ENCODE measurements around the gene AK5. TPM values are rescaled to one million over a fixed set of nuclear protein-coding genes. Genes with fewer than 3 reads are reported as not detected.

AK5 gene
- total RNA-seq, 2 donors from 2014 or later = 2.2 to 2.8 TPM

DNA sequence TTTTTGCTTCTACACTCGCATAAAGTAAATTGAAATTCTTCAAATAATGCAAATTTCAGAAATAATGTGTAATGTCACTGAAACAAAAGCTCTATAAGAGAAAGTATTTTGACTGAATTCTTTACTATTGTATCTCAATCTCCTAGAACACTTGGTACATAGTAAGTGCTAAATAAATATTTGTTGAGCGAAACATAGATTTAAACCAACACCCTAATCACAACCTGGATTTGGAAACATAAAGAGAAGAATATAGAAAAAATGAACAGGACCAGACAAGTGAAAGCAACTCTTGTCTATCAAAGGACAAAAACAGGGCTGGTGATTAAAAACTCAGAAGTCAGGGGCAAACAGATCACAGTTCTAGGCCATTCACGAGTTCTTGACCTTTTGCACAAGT lies 74.3 kb downstream of the AK5 start:
- Histone ChIP-seq H3K9me3 (no peaks in the 10 kb centered on the region), H3K27ac (no peak overlapping the region), H3K4me3 (no peak overlapping the region), H3K4me1 (no peaks in the 10 kb centered on the region), H3K27me3 (peaks cover 0 to 3% of the 10 kb centered on the region in 2 donors), H3K36me3 (no peaks in the 10 kb centered on the region)
- TF ChIP-seq, protein P1, sequence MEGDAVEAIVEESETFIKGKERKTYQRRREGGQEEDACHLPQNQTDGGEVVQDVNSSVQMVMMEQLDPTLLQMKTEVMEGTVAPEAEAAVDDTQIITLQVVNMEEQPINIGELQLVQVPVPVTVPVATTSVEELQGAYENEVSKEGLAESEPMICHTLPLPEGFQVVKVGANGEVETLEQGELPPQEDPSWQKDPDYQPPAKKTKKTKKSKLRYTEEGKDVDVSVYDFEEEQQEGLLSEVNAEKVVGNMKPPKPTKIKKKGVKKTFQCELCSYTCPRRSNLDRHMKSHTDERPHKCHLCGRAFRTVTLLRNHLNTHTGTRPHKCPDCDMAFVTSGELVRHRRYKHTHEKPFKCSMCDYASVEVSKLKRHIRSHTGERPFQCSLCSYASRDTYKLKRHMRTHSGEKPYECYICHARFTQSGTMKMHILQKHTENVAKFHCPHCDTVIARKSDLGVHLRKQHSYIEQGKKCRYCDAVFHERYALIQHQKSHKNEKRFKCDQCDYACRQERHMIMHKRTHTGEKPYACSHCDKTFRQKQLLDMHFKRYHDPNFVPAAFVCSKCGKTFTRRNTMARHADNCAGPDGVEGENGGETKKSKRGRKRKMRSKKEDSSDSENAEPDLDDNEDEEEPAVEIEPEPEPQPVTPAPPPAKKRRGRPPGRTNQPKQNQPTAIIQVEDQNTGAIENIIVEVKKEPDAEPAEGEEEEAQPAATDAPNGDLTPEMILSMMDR (IDR thresholded peaks at IDR 0.05) = no peak
- DNase-seq (ENCODE audit: low spot score) = no peak

DNA sequence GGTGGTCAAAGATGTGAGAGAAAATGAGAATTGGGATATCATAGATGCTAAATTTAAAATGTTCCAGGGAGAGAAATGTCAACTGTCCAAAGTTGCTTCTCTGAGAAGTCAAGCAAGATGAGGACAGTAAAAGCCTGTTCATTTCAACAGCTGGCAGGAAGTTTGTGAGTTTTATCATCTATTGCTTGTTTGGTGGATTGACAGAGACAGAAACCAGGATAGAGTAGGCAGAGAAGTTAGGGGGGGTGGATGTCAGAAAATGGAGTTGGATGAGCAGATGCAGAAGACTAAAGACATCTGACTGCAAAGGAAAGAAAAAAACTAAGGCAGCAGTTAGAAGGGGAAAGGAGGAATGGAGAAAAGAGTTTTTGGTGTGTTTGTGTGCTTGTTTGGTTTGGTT lies 78.4 kb downstream of the AK5 start:
- H3K36me3 ChIP-seq = no peaks in the 10 kb centered on the region
- no peaks in the 10 kb centered on the region for H3K4me1 ChIP-seq
- no peak overlapping the region for H3K4me3 ChIP-seq
- no peak for DNase-seq (ENCODE audit: low spot score)
- TF ChIP-seq, protein P1 (IDR thresholded peaks at IDR 0.05) = no peak
- no peaks in the 10 kb centered on the region for H3K9me3 ChIP-seq
- H3K27me3 ChIP-seq = peaks cover 0 to 3% of the 10 kb centered on the region in 2 donors
- no peak overlapping the region for H3K27ac ChIP-seq

DNA sequence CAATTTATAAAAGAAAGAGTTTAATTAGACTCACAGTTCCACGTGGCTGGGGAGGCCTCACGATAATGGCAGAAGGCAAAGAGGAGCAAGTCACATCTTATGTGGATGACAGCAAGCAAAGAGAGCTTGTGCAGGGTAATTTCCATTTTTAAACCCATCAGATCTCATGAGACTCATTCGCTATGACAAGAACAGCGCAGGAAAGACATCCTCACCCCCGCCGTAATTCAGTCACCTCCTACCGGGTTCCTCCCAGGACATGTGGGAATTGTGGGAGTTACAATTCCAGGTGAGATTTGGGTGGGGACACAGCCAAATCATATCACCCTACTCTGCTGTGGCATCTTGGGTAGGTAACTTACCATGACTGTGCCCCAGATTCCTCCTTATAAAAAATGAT lies 79.8 kb downstream of the AK5 start:
- TF ChIP-seq, protein P1 (IDR thresholded peaks at IDR 0.05) = no peak
- Histone ChIP-seq H3K4me1 (no peaks in the 10 kb centered on the region), H3K4me3 (no peak overlapping the region), H3K27me3 (peaks cover 0 to 3% of the 10 kb centered on the region in 2 donors), H3K36me3 (no peaks in the 10 kb centered on the region), H3K27ac (no peak overlapping the region), H3K9me3 (no peaks in the 10 kb centered on the region)
- no peak for DNase-seq (ENCODE audit: low spot score)

DNA sequence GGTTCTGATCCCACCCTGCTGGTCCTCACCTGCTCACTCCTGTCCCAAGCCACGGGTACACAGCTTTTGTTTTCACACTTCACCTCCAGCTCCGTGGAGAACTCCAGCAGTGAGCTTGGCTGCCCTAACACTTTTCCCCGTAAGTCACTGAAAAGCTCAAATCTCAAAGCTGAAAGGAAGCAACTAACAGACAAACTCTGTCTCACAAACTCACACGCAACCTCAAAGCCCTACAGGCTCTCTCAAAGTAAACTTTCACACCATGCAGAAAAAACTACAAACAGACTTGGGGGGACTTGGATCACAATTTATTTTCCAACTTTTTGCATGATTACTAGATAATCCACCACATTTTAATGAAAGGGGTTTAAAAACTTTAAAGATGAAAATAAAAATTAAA lies 88.3 kb downstream of the AK5 start:
- Histone ChIP-seq H3K9me3 (no peaks in the 10 kb centered on the region), H3K4me3 (no peak overlapping the region), H3K4me1 (no peaks in the 10 kb centered on the region), H3K36me3 (no peaks in the 10 kb centered on the region), H3K27me3 (no peaks in the 10 kb centered on the region), H3K27ac (no peak overlapping the region)
- no peak for DNase-seq (ENCODE audit: low spot score)
- TF ChIP-seq, protein P1 (IDR thresholded peaks at IDR 0.05) = no peak

DNA sequence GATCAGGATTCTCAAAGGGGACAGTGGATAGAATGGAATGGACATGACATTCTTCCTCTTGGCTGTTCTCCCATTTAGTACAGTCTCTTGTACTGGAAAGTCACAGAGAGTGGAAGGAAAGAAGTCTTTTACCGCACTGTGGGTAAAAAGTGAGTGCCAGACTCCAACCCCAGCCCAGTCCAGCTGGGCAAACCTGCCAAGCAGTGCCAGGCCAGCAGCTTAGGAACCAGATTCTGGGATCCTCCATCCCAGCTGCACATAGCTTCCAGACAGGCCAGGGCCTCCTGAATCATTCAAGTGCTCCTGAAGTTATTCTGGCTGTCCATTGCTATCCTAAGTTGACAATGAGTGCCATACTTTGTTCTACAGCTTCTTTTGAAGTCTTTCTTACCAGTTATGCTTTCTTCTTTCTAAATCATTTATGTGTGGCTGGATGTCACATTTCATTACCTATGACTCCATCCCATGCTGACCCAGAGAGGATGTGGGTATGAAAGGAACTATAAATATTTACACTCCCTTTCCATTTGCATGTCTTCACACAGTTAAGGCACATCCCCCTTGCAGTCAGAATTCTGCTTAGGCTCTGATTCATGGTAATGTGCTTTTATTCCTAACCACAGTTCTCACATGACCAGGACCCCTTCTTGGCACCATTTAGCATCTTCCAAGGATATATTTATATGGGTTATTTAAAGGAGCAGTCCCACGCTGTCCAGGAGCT lies 88.9 kb downstream of the AK5 start:
- Histone ChIP-seq H3K4me1 (no peaks in the 10 kb centered on the region), H3K36me3 (no peaks in the 10 kb centered on the region), H3K27me3 (no peaks in the 10 kb centered on the region), H3K4me3 (no peak overlapping the region), H3K27ac (no peak overlapping the region), H3K9me3 (no peaks in the 10 kb centered on the region)
- DNase-seq (ENCODE audit: low spot score) = no peak
- TF ChIP-seq, protein P1 (IDR thresholded peaks at IDR 0.05) = no peak

DNA sequence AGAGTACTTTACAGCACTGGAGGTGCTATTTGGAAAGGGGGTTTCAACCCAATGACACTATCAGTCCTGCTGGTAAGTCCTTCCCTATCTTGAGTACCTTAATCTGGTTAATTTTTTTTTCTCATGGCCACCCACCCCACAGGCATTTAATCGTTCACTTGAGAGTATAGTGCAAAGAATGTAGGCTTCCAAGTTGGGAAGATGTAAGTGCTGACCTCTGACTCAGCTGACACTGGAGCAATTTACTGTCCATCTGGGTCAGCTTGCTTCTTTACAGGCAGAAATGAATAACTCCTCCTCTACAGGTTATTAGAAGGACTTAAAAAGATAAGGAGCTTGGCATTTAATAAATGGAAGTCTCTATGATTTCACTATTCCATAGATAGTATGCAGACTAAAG lies 89.6 kb downstream of the AK5 start:
- H3K4me3 ChIP-seq = no peak overlapping the region
- H3K27ac ChIP-seq = no peak overlapping the region
- H3K9me3 ChIP-seq = no peaks in the 10 kb centered on the region
- H3K4me1 ChIP-seq = no peaks in the 10 kb centered on the region
- TF ChIP-seq, protein P1 (IDR thresholded peaks at IDR 0.05) = no peak
- DNase-seq (ENCODE audit: low spot score) = no peak
- H3K36me3 ChIP-seq = no peaks in the 10 kb centered on the region
- no peaks in the 10 kb centered on the region for H3K27me3 ChIP-seq

Measured in right atrium auricular region (tissue), 2 donors.